Measurements from ENCODE around the gene BSDC1.

DNA sequence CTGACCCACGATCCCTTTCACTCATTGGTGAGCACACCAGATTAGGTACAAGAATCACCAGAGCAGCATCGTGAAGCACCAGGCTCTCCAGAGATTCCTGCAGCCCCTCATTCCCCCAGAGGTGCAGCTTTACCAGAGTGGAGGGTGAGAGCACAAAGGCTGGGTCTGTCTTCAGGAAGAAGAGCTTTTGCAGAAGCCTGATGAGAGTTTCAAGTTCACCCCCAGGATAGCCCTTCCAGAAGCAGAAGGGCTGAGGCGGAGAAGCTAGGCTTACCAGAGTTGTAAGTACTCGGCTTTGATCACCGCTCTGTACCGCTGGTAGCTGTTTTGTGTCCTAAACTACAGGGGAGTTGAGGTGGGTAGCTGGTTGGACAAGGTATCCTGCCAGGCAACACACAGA lies 28.8 kb downstream of the BSDC1 start:
- TF ChIP-seq, protein P1, sequence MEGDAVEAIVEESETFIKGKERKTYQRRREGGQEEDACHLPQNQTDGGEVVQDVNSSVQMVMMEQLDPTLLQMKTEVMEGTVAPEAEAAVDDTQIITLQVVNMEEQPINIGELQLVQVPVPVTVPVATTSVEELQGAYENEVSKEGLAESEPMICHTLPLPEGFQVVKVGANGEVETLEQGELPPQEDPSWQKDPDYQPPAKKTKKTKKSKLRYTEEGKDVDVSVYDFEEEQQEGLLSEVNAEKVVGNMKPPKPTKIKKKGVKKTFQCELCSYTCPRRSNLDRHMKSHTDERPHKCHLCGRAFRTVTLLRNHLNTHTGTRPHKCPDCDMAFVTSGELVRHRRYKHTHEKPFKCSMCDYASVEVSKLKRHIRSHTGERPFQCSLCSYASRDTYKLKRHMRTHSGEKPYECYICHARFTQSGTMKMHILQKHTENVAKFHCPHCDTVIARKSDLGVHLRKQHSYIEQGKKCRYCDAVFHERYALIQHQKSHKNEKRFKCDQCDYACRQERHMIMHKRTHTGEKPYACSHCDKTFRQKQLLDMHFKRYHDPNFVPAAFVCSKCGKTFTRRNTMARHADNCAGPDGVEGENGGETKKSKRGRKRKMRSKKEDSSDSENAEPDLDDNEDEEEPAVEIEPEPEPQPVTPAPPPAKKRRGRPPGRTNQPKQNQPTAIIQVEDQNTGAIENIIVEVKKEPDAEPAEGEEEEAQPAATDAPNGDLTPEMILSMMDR (conservative IDR thresholded peaks at IDR 0.05) = no peak
- no peak for TF ChIP-seq ZFX (IDR thresholded peaks at IDR 0.05)
